Superior temporal gyrus (tissue), 1 donor: ENCODE data around the gene WAC.
A peak's percentile ranks its signal among the peaks of the same experiment; 100 is the strongest.

Source experiments
- DNase-seq: peaks from one replicate; pipeline ENCODE4 v3.0.0-alpha.2; 2016; ENCODE audit errors: extremely low spot score

The WAC gene

DNA sequence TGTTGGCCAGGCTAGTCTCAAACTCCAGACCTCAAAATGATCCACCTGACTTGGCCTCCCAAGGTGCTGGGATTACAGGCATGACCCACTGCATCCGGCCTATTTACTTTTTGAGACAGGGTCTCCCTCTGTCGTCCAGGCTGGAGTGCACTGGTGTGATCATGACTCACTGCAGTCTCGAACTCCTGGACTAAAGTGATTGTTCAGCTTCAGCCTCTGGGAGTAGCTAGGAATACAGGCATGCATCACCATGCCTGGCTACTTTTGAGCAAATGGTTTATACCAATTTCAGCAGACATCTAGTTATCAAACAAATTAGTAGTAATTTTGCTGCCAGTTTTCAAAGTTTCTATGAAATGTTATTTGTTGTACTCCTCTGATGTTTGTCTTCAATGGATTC is 2.2 kb upstream of the WAC start:
- DNase-seq, result no peak

DNA sequence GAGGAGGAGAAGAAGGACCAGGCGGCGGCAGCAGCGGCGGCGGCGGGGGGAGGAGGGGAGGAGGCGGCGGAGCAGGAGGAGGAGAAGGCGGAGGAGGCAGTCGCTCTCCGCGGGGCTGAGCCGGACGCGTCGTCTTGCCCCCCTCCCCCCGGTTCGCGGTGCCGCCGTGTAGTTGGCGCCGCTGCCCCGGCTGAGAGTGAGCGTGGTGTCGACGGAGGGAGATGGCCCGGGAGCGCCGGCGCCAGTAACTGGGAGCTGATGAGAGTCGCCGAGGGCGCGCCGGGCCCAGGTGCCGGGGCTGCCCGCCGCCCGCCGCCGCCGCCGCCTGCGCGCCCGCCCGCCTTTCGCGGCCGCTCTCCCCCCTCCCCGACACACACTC is 257 bp downstream of the WAC start:
- DNase-seq, result no peak

- peak; percentile 41 for DNase-seq
Measured at GRCh38 chr10:28533571-28534304, 820 bp downstream of the WAC start.

DNA sequence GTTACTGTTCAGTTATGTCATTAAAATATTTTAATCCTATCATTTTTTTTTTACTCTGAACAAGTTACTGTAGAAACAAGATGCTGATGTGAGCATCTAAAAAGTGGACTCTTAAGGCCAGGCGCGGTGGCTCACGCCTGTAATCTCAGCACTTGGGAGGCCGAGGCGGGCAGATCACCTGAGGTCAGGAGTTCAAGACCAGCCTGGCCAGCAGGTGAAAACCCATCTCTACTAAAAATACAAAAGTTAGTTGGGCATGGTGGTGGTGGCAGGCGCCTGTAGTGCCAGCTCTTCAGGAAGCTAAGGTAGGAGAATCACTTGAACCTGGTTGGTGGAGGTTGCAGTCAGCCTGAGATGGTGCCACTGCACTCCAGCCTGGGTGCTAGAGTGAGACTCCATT is 2.9 kb downstream of the WAC start:
- no peak for DNase-seq

GRCh38 chr10:28538595-28538994 is 5.7 kb downstream of the WAC start:
- DNase-seq, result no peak

DNA sequence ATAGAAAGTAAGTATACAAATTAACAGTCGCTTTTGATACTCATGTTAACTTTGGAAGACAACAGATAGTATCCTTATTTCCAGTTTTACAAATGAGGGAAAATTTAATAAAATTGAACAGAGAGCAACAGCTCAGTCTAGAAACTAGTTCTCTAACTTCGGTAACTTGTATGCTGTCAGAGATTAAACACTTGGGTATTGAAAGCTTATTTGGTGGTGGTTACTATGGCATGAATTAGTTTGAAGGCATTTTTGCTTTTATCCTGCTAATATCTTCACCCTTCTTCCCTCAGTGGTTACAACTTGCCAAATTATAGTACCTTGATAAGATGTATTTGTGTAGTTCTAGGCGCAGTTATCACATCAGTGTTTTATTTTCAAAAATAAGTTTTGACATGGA is 7.2 kb downstream of the WAC start:
- no peak for DNase-seq

- DNase-seq, result no peak
Measured at GRCh38 chr10:28541717-28542365, 8.9 kb downstream of the WAC start.

DNA sequence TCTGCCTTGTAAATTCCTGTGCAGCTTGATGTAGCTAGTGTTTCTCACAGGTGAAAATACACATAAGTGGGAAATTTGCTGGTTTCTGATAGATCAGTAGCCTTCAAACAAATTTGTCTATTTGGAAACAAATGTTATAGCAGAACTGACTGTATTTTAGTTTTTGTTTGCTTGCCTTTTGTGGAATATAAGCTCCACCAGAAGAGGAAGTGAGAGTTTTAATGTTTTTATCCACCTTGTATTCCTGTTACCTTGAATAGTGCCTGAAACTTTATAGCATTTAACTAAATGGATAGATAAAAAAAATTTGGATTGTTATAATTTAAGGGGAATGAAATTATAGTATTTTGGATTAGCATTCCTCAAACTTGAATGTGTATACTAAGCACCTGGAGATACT is 9.8 kb downstream of the WAC start:
- DNase-seq, result no peak

- no peak for DNase-seq
Measured at GRCh38 chr10:28544058-28544457, 11.1 kb downstream of the WAC start.

DNA sequence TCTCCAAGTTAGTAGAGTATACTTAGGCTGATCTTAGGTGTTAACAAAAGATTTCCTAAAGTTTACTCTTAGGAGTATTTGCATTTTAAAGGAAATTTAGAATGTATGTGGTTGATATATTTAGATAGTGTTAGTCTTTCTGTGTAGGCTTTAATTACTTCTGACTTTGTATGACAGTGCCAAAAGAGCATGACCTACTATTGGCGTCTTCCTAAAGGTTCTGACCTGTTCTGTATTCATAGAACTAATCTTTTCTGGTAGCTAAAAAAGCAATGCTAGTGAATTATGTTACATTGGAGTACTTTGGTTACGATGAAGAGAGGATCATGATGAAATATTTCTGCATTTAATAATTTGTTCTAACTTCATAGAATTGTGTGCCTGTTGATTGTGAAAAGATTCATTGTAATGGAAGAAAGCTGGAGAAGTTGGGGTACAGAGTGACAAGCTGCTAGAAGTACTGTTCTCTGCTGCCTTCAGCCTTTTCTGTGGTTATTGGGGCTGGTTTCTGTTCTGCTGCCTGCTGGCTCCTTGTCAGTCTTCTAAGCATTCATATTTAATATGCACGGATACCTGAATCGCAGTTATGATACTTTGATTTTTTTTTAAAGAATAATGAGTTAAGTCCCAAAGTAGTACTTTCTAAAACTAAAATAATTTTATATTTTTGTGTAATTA is 13.2 kb downstream of the WAC start:
- no peak for DNase-seq

- no peak for DNase-seq
Measured at GRCh38 chr10:28548781-28549498, 16.0 kb downstream of the WAC start.

DNA sequence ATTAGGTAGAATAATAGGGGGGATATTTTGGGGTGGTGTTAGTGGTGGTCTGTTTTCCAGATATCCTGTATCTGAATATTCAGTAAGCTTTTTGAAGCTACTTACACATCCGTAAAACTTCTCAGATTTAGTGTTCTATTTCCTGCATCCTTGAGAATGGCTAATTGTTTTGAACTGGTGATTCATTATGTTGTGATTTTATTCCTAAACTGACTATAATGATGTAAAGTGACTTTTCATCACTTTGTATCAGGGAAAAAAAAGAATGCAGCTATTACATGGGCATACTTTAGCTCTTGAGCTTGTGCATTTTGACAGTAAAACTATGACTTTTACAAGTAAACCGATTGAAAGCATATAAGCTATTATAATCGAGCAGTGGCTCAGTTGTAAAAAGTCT is 18.2 kb downstream of the WAC start:
- DNase-seq, result no peak

DNA sequence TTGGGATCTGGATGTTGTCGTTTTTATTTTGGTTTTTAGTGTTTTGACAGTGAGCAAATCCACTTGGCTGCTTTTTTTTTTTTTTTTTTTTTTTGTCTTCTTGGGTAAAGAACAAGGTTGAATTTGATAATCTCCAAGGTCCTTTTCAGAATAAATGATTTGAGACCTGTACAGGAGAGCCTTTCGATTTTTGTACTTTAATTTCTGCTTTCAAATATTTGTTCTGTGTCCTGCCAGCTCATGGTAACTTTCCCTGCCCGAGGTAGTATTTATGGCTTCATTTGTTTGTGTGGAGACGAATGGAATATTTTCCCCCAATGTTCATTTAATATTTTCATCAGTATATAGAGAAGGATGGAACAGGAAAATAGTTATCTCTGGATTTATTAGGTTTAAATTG is 19.9 kb downstream of the WAC start:
- DNase-seq, result no peak

GRCh38 chr10:28554009-28554408 is 21.1 kb downstream of the WAC start:
- no peak for DNase-seq

- DNase-seq, result no peak
Measured at GRCh38 chr10:28554952-28555351, 22.0 kb downstream of the WAC start.

GRCh38 chr10:28555358-28555757 is 22.4 kb downstream of the WAC start:
- no peak for DNase-seq

GRCh38 chr10:28556142-28556541 is 23.2 kb downstream of the WAC start:
- DNase-seq, result no peak

GRCh38 chr10:28558186-28558585 is 25.3 kb downstream of the WAC start:
- no peak for DNase-seq

- no peak for DNase-seq
Measured at GRCh38 chr10:28558923-28559508, 26.1 kb downstream of the WAC start.

GRCh38 chr10:28559618-28560017 is 26.7 kb downstream of the WAC start:
- DNase-seq, result no peak

- no peak for DNase-seq
Measured at GRCh38 chr10:28560617-28561016, 27.7 kb downstream of the WAC start.

- no peak for DNase-seq
Measured at GRCh38 chr10:28561531-28561930, 28.6 kb downstream of the WAC start.
